GM12872 (cell line): ENCODE data around the gene MINAR1.

Source experiments
- TF ChIP-seq, protein P1 (sequence below): IDR thresholded peaks from 3 replicates; pipeline ENCODE4 v1.5.1; 2011; ENCODE audit warnings: low read depth, mild to moderate bottlenecking, low read length, moderate library complexity; ENCODE audit not compliant: insufficient read depth

Gene MINAR1

DNA sequence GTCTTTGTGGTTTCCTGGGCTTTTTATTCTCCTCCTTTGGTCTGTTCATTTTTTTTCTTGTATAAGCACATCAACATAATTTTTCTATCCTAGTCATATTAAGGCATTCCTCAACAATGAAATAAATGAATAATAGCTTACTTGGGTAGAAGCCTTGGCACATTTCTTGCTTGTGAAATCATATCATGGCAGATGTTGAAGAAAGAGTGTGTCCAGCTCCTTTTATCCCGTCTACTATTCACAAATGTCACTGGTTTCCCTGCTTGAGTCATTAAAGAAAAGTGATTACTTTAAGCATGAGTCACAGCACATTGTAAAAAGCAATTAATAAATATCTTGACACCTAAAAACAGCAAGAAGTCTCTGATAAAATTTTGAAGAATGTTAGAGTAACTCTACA, 42.1 kb downstream of the MINAR1 start:
- TF ChIP-seq, protein P1, sequence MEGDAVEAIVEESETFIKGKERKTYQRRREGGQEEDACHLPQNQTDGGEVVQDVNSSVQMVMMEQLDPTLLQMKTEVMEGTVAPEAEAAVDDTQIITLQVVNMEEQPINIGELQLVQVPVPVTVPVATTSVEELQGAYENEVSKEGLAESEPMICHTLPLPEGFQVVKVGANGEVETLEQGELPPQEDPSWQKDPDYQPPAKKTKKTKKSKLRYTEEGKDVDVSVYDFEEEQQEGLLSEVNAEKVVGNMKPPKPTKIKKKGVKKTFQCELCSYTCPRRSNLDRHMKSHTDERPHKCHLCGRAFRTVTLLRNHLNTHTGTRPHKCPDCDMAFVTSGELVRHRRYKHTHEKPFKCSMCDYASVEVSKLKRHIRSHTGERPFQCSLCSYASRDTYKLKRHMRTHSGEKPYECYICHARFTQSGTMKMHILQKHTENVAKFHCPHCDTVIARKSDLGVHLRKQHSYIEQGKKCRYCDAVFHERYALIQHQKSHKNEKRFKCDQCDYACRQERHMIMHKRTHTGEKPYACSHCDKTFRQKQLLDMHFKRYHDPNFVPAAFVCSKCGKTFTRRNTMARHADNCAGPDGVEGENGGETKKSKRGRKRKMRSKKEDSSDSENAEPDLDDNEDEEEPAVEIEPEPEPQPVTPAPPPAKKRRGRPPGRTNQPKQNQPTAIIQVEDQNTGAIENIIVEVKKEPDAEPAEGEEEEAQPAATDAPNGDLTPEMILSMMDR: no peak

DNA sequence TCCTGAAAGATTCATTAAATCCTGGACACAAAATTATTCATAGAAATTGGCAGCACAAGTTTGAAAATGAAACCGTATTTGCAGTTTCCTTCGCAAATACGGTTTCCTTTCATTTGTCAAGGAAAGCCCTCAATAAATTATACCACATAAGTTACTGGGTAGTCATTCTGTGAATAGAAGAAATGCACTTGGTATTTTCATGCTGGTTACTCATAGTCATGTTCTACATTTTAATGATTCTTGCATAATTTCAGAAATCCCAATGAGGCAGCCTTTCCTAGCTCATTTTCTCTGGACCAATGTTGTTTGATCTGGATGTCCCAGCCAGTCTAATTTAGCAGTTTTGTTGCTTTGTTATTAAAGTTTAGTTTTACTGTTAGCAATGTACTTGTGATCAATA, 43.2 kb downstream of the MINAR1 start:
- TF ChIP-seq, protein P1: no peak

DNA sequence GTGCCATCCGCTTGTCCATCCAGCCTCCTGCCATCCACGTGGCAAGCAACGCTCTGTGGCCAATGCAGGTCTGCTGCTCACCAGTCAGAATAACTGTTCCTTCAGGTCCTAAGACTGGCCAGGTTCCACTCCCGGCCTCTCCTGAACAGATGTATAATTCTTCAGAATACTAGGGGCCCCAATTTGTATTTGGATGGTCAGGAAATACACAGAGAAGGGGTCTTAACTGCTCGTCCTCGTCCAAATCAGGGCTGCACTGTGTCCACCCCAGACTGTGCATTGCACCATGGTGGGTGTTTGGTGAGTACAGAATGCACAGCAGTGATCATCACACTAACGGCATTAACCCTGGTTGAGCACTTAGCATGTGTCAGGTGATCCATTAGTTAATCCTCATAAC, 46.0 kb downstream of the MINAR1 start:
- TF ChIP-seq, protein P1: no peak

DNA sequence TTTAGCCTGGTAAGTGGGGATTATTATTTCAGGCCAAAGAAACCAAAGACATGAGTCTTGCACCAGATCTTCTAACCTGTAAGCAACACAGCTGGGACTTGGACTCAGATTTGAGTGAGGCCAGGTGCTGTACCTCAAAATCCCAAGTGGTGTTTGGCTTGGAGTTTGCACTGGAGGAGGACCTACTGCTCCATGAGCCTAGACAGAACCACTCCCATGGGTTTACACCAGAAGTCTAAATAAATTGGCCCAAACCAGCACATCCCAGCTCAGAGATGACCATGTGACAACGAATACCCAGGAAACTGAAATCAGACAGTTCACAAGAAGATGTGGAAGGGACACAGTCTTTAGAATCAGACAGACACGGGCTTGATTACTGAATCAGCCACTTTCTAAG, 47.5 kb downstream of the MINAR1 start:
- TF ChIP-seq, protein P1: no peak

DNA sequence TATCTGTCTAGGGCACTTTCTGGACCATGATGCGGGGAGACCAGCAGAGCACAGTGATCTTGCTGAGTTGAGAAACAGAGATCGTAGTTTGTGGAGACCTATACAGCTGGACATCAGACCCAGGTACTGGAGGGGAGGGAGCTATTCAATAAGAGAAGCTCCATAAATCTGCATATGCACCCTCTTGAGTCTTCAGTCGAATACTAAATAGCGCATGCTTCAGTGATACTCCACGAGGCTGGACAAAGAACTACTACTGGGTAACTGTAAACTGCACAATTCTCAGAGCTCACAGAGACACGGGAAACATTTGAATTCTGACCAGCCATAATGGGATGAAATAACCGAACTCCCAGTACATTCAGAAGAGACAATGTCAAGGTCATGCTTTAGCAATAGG, 49.7 kb downstream of the MINAR1 start:
- TF ChIP-seq, protein P1: no peak
